Endodermal cell (in vitro differentiated cells): Measurements from ENCODE around the gene CTNND2. TPM values are rescaled to one million over a fixed set of nuclear protein-coding genes. Genes with fewer than 3 reads are reported as not detected.
"Not testable (repeated sequence)": the region's sequence is repeated elsewhere in the genome, so short reads cannot be mapped to it uniquely, and the experiment has no call there.

Source experiments
- DNase-seq: peaks from one replicate; pipeline ENCODE4 v3.0.0-alpha.2; 2017
- H3K27ac ChIP-seq: 2 replicates; pipeline ENCODE4 v1.5.1; 2013; ENCODE audit warnings: mild to moderate bottlenecking, low read depth, low read length, moderate library complexity
- H3K27me3 ChIP-seq: 2 replicates; pipeline ENCODE4 v1.6.1; 2013; ENCODE audit warnings: mild to moderate bottlenecking, low read length, moderate library complexity; ENCODE audit not compliant: insufficient read depth, control insufficient read depth, poor library complexity, severe bottlenecking
- H3K36me3 ChIP-seq: 2 replicates; pipeline ENCODE4 v1.7.0; 2013; ENCODE audit warnings: mild to moderate bottlenecking, low read length, moderate library complexity; ENCODE audit not compliant: control insufficient read depth, insufficient read depth
- H3K4me1 ChIP-seq: one replicate; pipeline ENCODE4 v1.7.0; 2013; ENCODE audit warnings: low read length; ENCODE audit not compliant: control insufficient read depth, insufficient read depth
- H3K4me3 ChIP-seq: 2 replicates; pipeline ENCODE4 v1.5.1; 2013; ENCODE audit warnings: mild to moderate bottlenecking, low read length, moderate library complexity
- H3K9ac ChIP-seq: 2 replicates; pipeline ENCODE4 v1.6.1; 2013; ENCODE audit warnings: mild to moderate bottlenecking, low read length, moderate library complexity; ENCODE audit not compliant: poor library complexity, severe bottlenecking; ENCODE audit errors: extremely low read depth
- H3K9me3 ChIP-seq: 2 replicates; pipeline ENCODE4 v1.6.1; 2013; ENCODE audit warnings: mild to moderate bottlenecking, low read length, moderate library complexity; ENCODE audit not compliant: control insufficient read depth
- H3K27ac Mint-ChIP-seq: 2 replicates; pipeline ENCODE4 v1.8.0; 2020; ENCODE audit warnings: mixed read lengths
- H3K27me3 Mint-ChIP-seq: 2 replicates; pipeline ENCODE4 v1.8.0; 2021; ENCODE audit warnings: mild to moderate bottlenecking, mixed read lengths; ENCODE audit not compliant: insufficient read depth
- H3K36me3 Mint-ChIP-seq: 2 replicates; pipeline ENCODE4 v1.8.0; 2020; ENCODE audit warnings: low read depth, mixed read lengths
- H3K4me1 Mint-ChIP-seq: 2 replicates; pipeline ENCODE4 v1.8.0; 2020; ENCODE audit warnings: mixed read lengths
- H3K4me3 Mint-ChIP-seq: 2 replicates; pipeline ENCODE4 v1.8.0; 2020; ENCODE audit warnings: mild to moderate bottlenecking, moderate library complexity, mixed read lengths
- H3K9me3 Mint-ChIP-seq: 2 replicates; pipeline ENCODE4 v1.8.0; 2020; ENCODE audit warnings: mild to moderate bottlenecking, mixed read lengths
- WGBS, 2 experiments: methylation state at CpG; one replicate each; pipeline versions ENCODE4 v1.1.5 to v1.1.7; 2013; ENCODE audit warnings: missing lambda C conversion rate in 2 of 2, mixed read lengths in 1 of 2; ENCODE audit not compliant: insufficient coverage in 1 of 2, insufficient read length in 1 of 2; 5-methylcytosine and 5-hydroxymethylcytosine counted together
- total RNA-seq, 2 donors: library from RNA; stranded (reverse); fragmentation: NEBNext Ultra II Directional in 1 of 2; extraction: Animal tissue kit (Norgen Biotek cat#: 25700) in 1 of 2; gene quantifications; 2 replicates in 1 of 2; 3 replicates in 1 of 2; pipeline ENCODE4 v1.2.1, GENCODE V29; 2021
- TF ChIP-seq, protein P1 (sequence below): fragments of 200-600 bp; sonication (generic); conservative IDR thresholded peaks from 2 replicates; pipeline ENCODE4 v1.5.0; 2021; ENCODE audit warnings: antibody characterized with exemption, mild to moderate bottlenecking

Gene CTNND2
- total RNA-seq, 2 donors from 2014 or later: 6.5 to 10.3 TPM

DNA sequence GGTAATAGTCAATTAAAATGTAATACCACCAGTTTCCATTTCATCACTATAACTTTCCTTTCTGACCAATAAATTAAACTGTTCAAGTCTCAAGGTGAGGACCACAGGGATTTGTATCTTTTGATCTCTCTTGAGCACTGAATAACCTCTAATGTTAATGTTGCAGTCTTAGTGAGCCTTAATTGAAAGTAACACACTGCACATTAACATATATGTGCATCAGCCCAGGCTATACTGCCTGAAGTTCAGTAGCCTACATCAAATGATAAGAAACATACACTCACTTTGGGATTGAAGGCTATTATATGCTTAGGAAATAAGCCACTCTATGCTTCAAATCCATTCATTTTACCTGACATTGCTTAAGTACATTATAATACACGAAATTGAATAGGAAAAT lies 832.2 kb downstream of the CTNND2 start:
- Mint-ChIP-seq H3K27ac (no peak overlapping the region), H3K36me3 (peaks cover 5% of the 10 kb centered on the region), H3K4me1 (no peaks in the 10 kb centered on the region), H3K4me3 (no peak overlapping the region), H3K9me3 (peaks cover 26% of the 10 kb centered on the region), H3K27me3 (no peaks in the 10 kb centered on the region)
- DNase-seq: no peak
- H3K9me3 ChIP-seq: peaks cover 38% of the 10 kb centered on the region
- WGBS, 2 experiments: 100% methylated on average over 1 of the region's 1 CpG; no CpG with 5 or more reads in 1 of the 2 experiments
- TF ChIP-seq, protein P1, sequence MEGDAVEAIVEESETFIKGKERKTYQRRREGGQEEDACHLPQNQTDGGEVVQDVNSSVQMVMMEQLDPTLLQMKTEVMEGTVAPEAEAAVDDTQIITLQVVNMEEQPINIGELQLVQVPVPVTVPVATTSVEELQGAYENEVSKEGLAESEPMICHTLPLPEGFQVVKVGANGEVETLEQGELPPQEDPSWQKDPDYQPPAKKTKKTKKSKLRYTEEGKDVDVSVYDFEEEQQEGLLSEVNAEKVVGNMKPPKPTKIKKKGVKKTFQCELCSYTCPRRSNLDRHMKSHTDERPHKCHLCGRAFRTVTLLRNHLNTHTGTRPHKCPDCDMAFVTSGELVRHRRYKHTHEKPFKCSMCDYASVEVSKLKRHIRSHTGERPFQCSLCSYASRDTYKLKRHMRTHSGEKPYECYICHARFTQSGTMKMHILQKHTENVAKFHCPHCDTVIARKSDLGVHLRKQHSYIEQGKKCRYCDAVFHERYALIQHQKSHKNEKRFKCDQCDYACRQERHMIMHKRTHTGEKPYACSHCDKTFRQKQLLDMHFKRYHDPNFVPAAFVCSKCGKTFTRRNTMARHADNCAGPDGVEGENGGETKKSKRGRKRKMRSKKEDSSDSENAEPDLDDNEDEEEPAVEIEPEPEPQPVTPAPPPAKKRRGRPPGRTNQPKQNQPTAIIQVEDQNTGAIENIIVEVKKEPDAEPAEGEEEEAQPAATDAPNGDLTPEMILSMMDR: no peak
- no peak overlapping the region for H3K4me3 ChIP-seq
- H3K9ac ChIP-seq: no peak overlapping the region
- H3K27me3 ChIP-seq: no peaks in the 10 kb centered on the region
- H3K27ac ChIP-seq: no peak overlapping the region
- H3K36me3 ChIP-seq: no peaks in the 10 kb centered on the region
- no peaks in the 10 kb centered on the region for H3K4me1 ChIP-seq

DNA sequence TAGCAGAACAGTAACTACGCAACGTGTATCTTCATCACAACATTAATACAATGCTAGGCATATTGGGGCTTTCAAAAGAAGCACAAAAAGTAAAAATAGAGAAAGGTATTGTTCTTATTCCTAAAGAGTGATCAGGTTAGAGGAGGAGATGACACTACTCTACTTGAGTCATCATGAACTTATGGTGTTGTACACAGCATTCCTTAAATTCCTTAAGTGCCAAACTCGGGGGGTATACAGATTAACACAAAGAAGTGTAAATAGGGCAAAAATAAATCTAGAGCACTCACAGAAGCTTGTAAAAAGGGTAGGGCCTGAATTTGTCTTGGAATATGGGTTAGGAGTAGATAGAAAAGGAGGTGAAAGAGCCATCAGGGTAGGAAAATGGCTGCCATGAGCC lies 835.2 kb downstream of the CTNND2 start:
- no peak overlapping the region for H3K4me3 Mint-ChIP-seq
- TF ChIP-seq, protein P1: no peak
- no peaks in the 10 kb centered on the region for H3K36me3 ChIP-seq
- H3K9me3 Mint-ChIP-seq: peaks cover 49% of the 10 kb centered on the region
- peaks cover 10% of the 10 kb centered on the region for H3K36me3 Mint-ChIP-seq
- H3K9ac ChIP-seq: no peak overlapping the region
- peaks cover 5% of the 10 kb centered on the region for H3K4me1 ChIP-seq
- H3K27me3 ChIP-seq: no peaks in the 10 kb centered on the region
- H3K27me3 Mint-ChIP-seq: no peaks in the 10 kb centered on the region
- 60 to 84% methylated on average over 1 to 3 of the region's 3 CpGs for WGBS, 2 experiments
- H3K27ac Mint-ChIP-seq: no peak overlapping the region
- no peak for DNase-seq
- peaks cover 57% of the 10 kb centered on the region for H3K9me3 ChIP-seq
- H3K4me1 Mint-ChIP-seq: peaks cover 16% of the 10 kb centered on the region
- peak overlapping the region; percentile 66 for H3K4me3 ChIP-seq
- no peak overlapping the region for H3K27ac ChIP-seq

- Histone ChIP-seq H3K4me3 (peak overlapping the region; percentile 32), H3K9me3 (peaks cover 55% of the 10 kb centered on the region)
- H3K4me3 Mint-ChIP-seq, H3K27ac ChIP-seq, H3K27me3 Mint-ChIP-seq, H3K9ac ChIP-seq, H3K4me1 ChIP-seq, H3K27me3 ChIP-seq, H3K36me3 ChIP-seq, DNase-seq: not testable (repeated sequence)
- H3K9me3 Mint-ChIP-seq: peaks cover 49% of the 10 kb centered on the region
- H3K36me3 Mint-ChIP-seq: peaks cover 10% of the 10 kb centered on the region
- 29 to 69% methylated on average over 1 of the region's 1 CpG for WGBS, 2 experiments
- peak overlapping the region; percentile 26 for H3K27ac Mint-ChIP-seq
- peaks cover 20% of the 10 kb centered on the region for H3K4me1 Mint-ChIP-seq
Observed at GRCh38 chr5:11065723-11066122, 838.5 kb downstream of the CTNND2 start.
